ENCODE data around the gene STIMATE. TPM values are rescaled to one million over a fixed set of nuclear protein-coding genes. Genes with fewer than 3 reads are reported as not detected.

Gene STIMATE
- total RNA-seq, 1 donor from 2014 or later, result 12.1 TPM

- DNase-seq (ENCODE audit: low read depth) (no peak), FAIRE-seq (no peak)
- TF ChIP-seq EZH2 (IDR thresholded peaks at IDR 0.05; ENCODE audit: insufficient read depth, low read length), result no peak
- no peak for TF ChIP-seq CTCF (IDR thresholded peaks at IDR 0.05; ENCODE audit: insufficient read depth, low read depth, low read length)
- Histone ChIP-seq H3K9ac (ENCODE audit: low read length) (no peak overlapping the region), H2AFZ (ENCODE audit: low read depth, low read length) (no peak overlapping the region), H3K27ac (ENCODE audit: low read depth, low read length) (no peak overlapping the region), H4K20me1 (ENCODE audit: insufficient read depth, low read length) (peaks cover 3% of the 10 kb centered on the region), H3K4me1 (ENCODE audit: insufficient read depth, low read length) (peaks cover 8% of the 10 kb centered on the region), H3K9me3 (ENCODE audit: insufficient read depth, low read depth, low read length) (no peaks in the 10 kb centered on the region), H3K27me3 (ENCODE audit: insufficient read depth, low read length) (no peaks in the 10 kb centered on the region), H3K4me3 (ENCODE audit: insufficient read depth, low read depth, low read length) (no peak overlapping the region), H3K79me2 (ENCODE audit: insufficient read depth, low read length) (no peaks in the 10 kb centered on the region), H3K36me3 (ENCODE audit: insufficient read depth, low read length) (no peaks in the 10 kb centered on the region), H3K4me2 (ENCODE audit: low read length) (no peak overlapping the region)
- Mint-ChIP-seq H3K36me3 (ENCODE audit: low read depth, unreplicated experiment) (peaks cover 10% of the 10 kb centered on the region), H3K4me1 (ENCODE audit: low read depth, unreplicated experiment) (peaks cover 15% of the 10 kb centered on the region), H3K4me3 (ENCODE audit: unreplicated experiment) (no peak overlapping the region), H3K9me3 (ENCODE audit: unreplicated experiment) (no peaks in the 10 kb centered on the region), H3K27ac (ENCODE audit: unreplicated experiment) (no peak overlapping the region), H3K27me3 (ENCODE audit: low read depth, unreplicated experiment) (peaks cover 2% of the 10 kb centered on the region)
These were observed 53.5 kb downstream of the STIMATE start for GRCh38 chr3:52843881-52844280.

- Histone ChIP-seq H4K20me1 (ENCODE audit: insufficient read depth, low read length) (peaks cover 3% of the 10 kb centered on the region), H2AFZ (ENCODE audit: low read depth, low read length) (no peak overlapping the region), H3K4me2 (ENCODE audit: low read length) (no peak overlapping the region), H3K27me3 (ENCODE audit: insufficient read depth, low read length) (no peaks in the 10 kb centered on the region), H3K9me3 (ENCODE audit: insufficient read depth, low read depth, low read length) (no peaks in the 10 kb centered on the region), H3K36me3 (ENCODE audit: insufficient read depth, low read length) (no peaks in the 10 kb centered on the region), H3K4me1 (ENCODE audit: insufficient read depth, low read length) (peaks cover 8% of the 10 kb centered on the region), H3K9ac (ENCODE audit: low read length) (no peak overlapping the region), H3K79me2 (ENCODE audit: insufficient read depth, low read length) (no peaks in the 10 kb centered on the region), H3K27ac (ENCODE audit: low read depth, low read length) (no peak overlapping the region), H3K4me3 (ENCODE audit: insufficient read depth, low read depth, low read length) (no peak overlapping the region)
- H3K36me3 Mint-ChIP-seq (ENCODE audit: low read depth, unreplicated experiment), result peaks cover 10% of the 10 kb centered on the region
- TF ChIP-seq CTCF (IDR thresholded peaks at IDR 0.05; ENCODE audit: insufficient read depth, low read depth, low read length) (no peak), EZH2 (IDR thresholded peaks at IDR 0.05; ENCODE audit: insufficient read depth, low read length) (no peak)
- peaks cover 2% of the 10 kb centered on the region for H3K27me3 Mint-ChIP-seq (ENCODE audit: low read depth, unreplicated experiment)
- H3K4me1 Mint-ChIP-seq (ENCODE audit: low read depth, unreplicated experiment), result peaks cover 10% of the 10 kb centered on the region
- H3K9me3 Mint-ChIP-seq (ENCODE audit: unreplicated experiment), result no peaks in the 10 kb centered on the region
- DNase-seq (ENCODE audit: low read depth) (no peak), FAIRE-seq (no peak)
- H3K4me3 Mint-ChIP-seq (ENCODE audit: unreplicated experiment), result no peak overlapping the region
- H3K27ac Mint-ChIP-seq (ENCODE audit: unreplicated experiment), result no peak overlapping the region
These were observed 54.1 kb downstream of the STIMATE start for GRCh38 chr3:52843108-52843865.

- no peaks in the 10 kb centered on the region for H3K9me3 Mint-ChIP-seq (ENCODE audit: unreplicated experiment)
- FAIRE-seq, result no peak
These were observed 54.9 kb downstream of the STIMATE start for GRCh38 chr3:52842424-52842823.

More at GRCh38 chr3:52842424-52842823, 54.9 kb downstream of the STIMATE start:
- H4K20me1 ChIP-seq (ENCODE audit: insufficient read depth, low read length), result peaks cover 3% of the 10 kb centered on the region
- Mint-ChIP-seq H3K36me3 (ENCODE audit: low read depth, unreplicated experiment) (peaks cover 12% of the 10 kb centered on the region), H3K4me3 (ENCODE audit: unreplicated experiment) (no peak overlapping the region), H3K4me1 (ENCODE audit: low read depth, unreplicated experiment) (peaks cover 10% of the 10 kb centered on the region), H3K27ac (ENCODE audit: unreplicated experiment) (no peak overlapping the region), H3K27me3 (ENCODE audit: low read depth, unreplicated experiment) (peaks cover 2% of the 10 kb centered on the region)
- no peaks in the 10 kb centered on the region for H3K9me3 ChIP-seq (ENCODE audit: insufficient read depth, low read depth, low read length)
- no peak for DNase-seq (ENCODE audit: low read depth)
- no peaks in the 10 kb centered on the region for H3K79me2 ChIP-seq (ENCODE audit: insufficient read depth, low read length)
- no peaks in the 10 kb centered on the region for H3K27me3 ChIP-seq (ENCODE audit: insufficient read depth, low read length)
- no peak overlapping the region for H3K4me2 ChIP-seq (ENCODE audit: low read length)
- TF ChIP-seq CTCF (IDR thresholded peaks at IDR 0.05; ENCODE audit: insufficient read depth, low read depth, low read length) (no peak), EZH2 (IDR thresholded peaks at IDR 0.05; ENCODE audit: insufficient read depth, low read length) (no peak)
- no peaks in the 10 kb centered on the region for H3K36me3 ChIP-seq (ENCODE audit: insufficient read depth, low read length)
- no peak overlapping the region for H3K27ac ChIP-seq (ENCODE audit: low read depth, low read length)
- peaks cover 8% of the 10 kb centered on the region for H3K4me1 ChIP-seq (ENCODE audit: insufficient read depth, low read length)
- H3K4me3 ChIP-seq (ENCODE audit: insufficient read depth, low read depth, low read length), result no peak overlapping the region
- no peak overlapping the region for H3K9ac ChIP-seq (ENCODE audit: low read length)
- H2AFZ ChIP-seq (ENCODE audit: low read depth, low read length), result no peak overlapping the region
